ENCODE data around the gene UST.

UST gene

GRCh38 chr6:148987982-148988381, 241.2 kb downstream of the UST start:
- no peak overlapping the region for H3K23ac ChIP-seq (ENCODE audit: low read length in 2 of 2)
- 91% methylated on average over 3 of the region's 3 CpGs for WGBS
- H2BK5ac ChIP-seq (ENCODE audit: low read depth, low read length, poor library complexity, severe bottlenecking): no peak overlapping the region
- no peak overlapping the region for H3K4me3 ChIP-seq (ENCODE audit: insufficient read depth in 1 of 2, low read depth in 1 of 2, low read length in 2 of 2)
- peaks cover 0 to 5% of the 10 kb centered on the region in 2 experiments for H3K36me3 ChIP-seq (ENCODE audit: control insufficient read depth in 1 of 2, insufficient read depth in 2 of 2, low read depth in 1 of 2, low read length in 2 of 2)
- no peak overlapping the region for H3K9ac ChIP-seq (ENCODE audit: low read length)
- no peak overlapping the region for H3K14ac ChIP-seq (ENCODE audit: low read length in 2 of 2)
- H2BK12ac ChIP-seq (ENCODE audit: low read length in 2 of 2): no peak overlapping the region
- H4K8ac ChIP-seq (ENCODE audit: low read length): no peak overlapping the region
- H2BK120ac ChIP-seq (ENCODE audit: low read depth, low read length): no peak overlapping the region
- H3K27me3 ChIP-seq (ENCODE audit: control insufficient read depth in 1 of 2, insufficient read depth in 1 of 2, low read length in 2 of 2): no peaks in the 10 kb centered on the region
- H2AK5ac ChIP-seq (ENCODE audit: low read length, severe bottlenecking): no peak overlapping the region
- no peak overlapping the region for H4K91ac ChIP-seq (ENCODE audit: low read length)
- no peak overlapping the region for H3K4ac ChIP-seq (ENCODE audit: low read depth in 1 of 2, low read length in 2 of 2)
- H3K79me1 ChIP-seq (replicated peaks; ENCODE audit: low read length, poor library complexity, severe bottlenecking): no peaks in the 10 kb centered on the region
- no peaks in the 10 kb centered on the region for H3K9me3 ChIP-seq (ENCODE audit: control insufficient read depth, low read length)
- H2AFZ ChIP-seq (ENCODE audit: low read depth, low read length): no peak overlapping the region
- H2BK15ac ChIP-seq (ENCODE audit: low read depth, poor library complexity, severe bottlenecking): peak overlapping the region; percentile 57
- no peaks in the 10 kb centered on the region for H3K4me1 ChIP-seq (ENCODE audit: control insufficient read depth, insufficient read depth, low read depth, low read length)
- no peak overlapping the region for H3K4me2 ChIP-seq (ENCODE audit: low read length, poor library complexity, severe bottlenecking)
- H3K27ac ChIP-seq (ENCODE audit: low read length, poor library complexity, severe bottlenecking): no peak overlapping the region
- no peak overlapping the region for H3K18ac ChIP-seq (ENCODE audit: low read depth in 1 of 2, low read length in 2 of 2)
- DNase-seq: no peak

GRCh38 chr6:148989585-148989984, 242.8 kb downstream of the UST start:
- no CpG with 5 or more reads among the region's 1 CpG for WGBS
- Histone ChIP-seq H2BK120ac (ENCODE audit: low read depth, low read length) (no peak overlapping the region), H3K36me3 (ENCODE audit: control insufficient read depth in 1 of 2, insufficient read depth in 2 of 2, low read depth in 1 of 2, low read length in 2 of 2) (peaks cover 0 to 5% of the 10 kb centered on the region in 2 experiments), H3K27me3 (ENCODE audit: control insufficient read depth in 1 of 2, insufficient read depth in 1 of 2, low read length in 2 of 2) (no peaks in the 10 kb centered on the region), H4K8ac (ENCODE audit: low read length) (no peak overlapping the region), H3K4me1 (ENCODE audit: control insufficient read depth, insufficient read depth, low read depth, low read length) (no peaks in the 10 kb centered on the region), H3K18ac (ENCODE audit: low read depth in 1 of 2, low read length in 2 of 2) (no peak overlapping the region), H3K23ac (ENCODE audit: low read length in 2 of 2) (no peak overlapping the region), H3K79me1 (replicated peaks; ENCODE audit: low read length, poor library complexity, severe bottlenecking) (no peaks in the 10 kb centered on the region), H2AFZ (ENCODE audit: low read depth, low read length) (no peak overlapping the region), H2BK15ac (ENCODE audit: low read depth, poor library complexity, severe bottlenecking) (no peak overlapping the region), H2BK5ac (ENCODE audit: low read depth, low read length, poor library complexity, severe bottlenecking) (no peak overlapping the region), H2BK12ac (ENCODE audit: low read length in 2 of 2) (no peak overlapping the region), H3K9ac (ENCODE audit: low read length) (no peak overlapping the region), H2AK5ac (ENCODE audit: low read length, severe bottlenecking) (no peak overlapping the region), H3K27ac (ENCODE audit: low read length, poor library complexity, severe bottlenecking) (no peak overlapping the region), H4K91ac (ENCODE audit: low read length) (no peak overlapping the region), H3K9me3 (ENCODE audit: control insufficient read depth, low read length) (no peaks in the 10 kb centered on the region), H3K4me3 (ENCODE audit: insufficient read depth in 1 of 2, low read depth in 1 of 2, low read length in 2 of 2) (no peak overlapping the region), H3K14ac (ENCODE audit: low read length in 2 of 2) (no peak overlapping the region), H3K4me2 (ENCODE audit: low read length, poor library complexity, severe bottlenecking) (no peak overlapping the region), H3K4ac (ENCODE audit: low read depth in 1 of 2, low read length in 2 of 2) (no peak overlapping the region)
- DNase-seq: no peak

- Histone ChIP-seq H3K4ac (ENCODE audit: low read depth in 1 of 2, low read length in 2 of 2) (no peak overlapping the region), H3K4me2 (ENCODE audit: low read length, poor library complexity, severe bottlenecking) (no peak overlapping the region), H3K27me3 (ENCODE audit: control insufficient read depth in 1 of 2, insufficient read depth in 1 of 2, low read length in 2 of 2) (no peaks in the 10 kb centered on the region), H2AK5ac (ENCODE audit: low read length, severe bottlenecking) (no peak overlapping the region), H3K9ac (ENCODE audit: low read length) (peak overlapping the region; percentile 39), H3K23ac (ENCODE audit: low read length in 2 of 2) (no peak overlapping the region), H4K91ac (ENCODE audit: low read length) (no peak overlapping the region), H3K4me1 (ENCODE audit: control insufficient read depth, insufficient read depth, low read depth, low read length) (no peaks in the 10 kb centered on the region), H3K27ac (ENCODE audit: low read length, poor library complexity, severe bottlenecking) (no peak overlapping the region), H4K8ac (ENCODE audit: low read length) (no peak overlapping the region), H2BK120ac (ENCODE audit: low read depth, low read length) (no peak overlapping the region), H2BK12ac (ENCODE audit: low read length in 2 of 2) (no peak overlapping the region), H3K79me1 (replicated peaks; ENCODE audit: low read length, poor library complexity, severe bottlenecking) (no peaks in the 10 kb centered on the region), H2BK15ac (ENCODE audit: low read depth, poor library complexity, severe bottlenecking) (no peak overlapping the region), H3K18ac (ENCODE audit: low read depth in 1 of 2, low read length in 2 of 2) (no peak overlapping the region), H3K9me3 (ENCODE audit: control insufficient read depth, low read length) (no peaks in the 10 kb centered on the region), H2BK5ac (ENCODE audit: low read depth, low read length, poor library complexity, severe bottlenecking) (no peak overlapping the region), H3K4me3 (ENCODE audit: insufficient read depth in 1 of 2, low read depth in 1 of 2, low read length in 2 of 2) (no peak overlapping the region), H2AFZ (ENCODE audit: low read depth, low read length) (no peak overlapping the region), H3K36me3 (ENCODE audit: control insufficient read depth in 1 of 2, insufficient read depth in 2 of 2, low read depth in 1 of 2, low read length in 2 of 2) (peaks cover 0 to 5% of the 10 kb centered on the region in 2 experiments), H3K14ac (ENCODE audit: low read length in 2 of 2) (no peak overlapping the region)
- 42% methylated on average over 4 of the region's 6 CpGs for WGBS
- no peak for DNase-seq
These were observed 243.6 kb downstream of the UST start for GRCh38 chr6:148990403-148990802.

GRCh38 chr6:148996815-148997214, 250.0 kb downstream of the UST start:
- Histone ChIP-seq H2BK12ac (ENCODE audit: low read length in 2 of 2) (no peak overlapping the region), H3K4me3 (ENCODE audit: insufficient read depth in 1 of 2, low read depth in 1 of 2, low read length in 2 of 2) (no peak overlapping the region), H2BK5ac (ENCODE audit: low read depth, low read length, poor library complexity, severe bottlenecking) (no peak overlapping the region), H2BK120ac (ENCODE audit: low read depth, low read length) (no peak overlapping the region), H4K91ac (ENCODE audit: low read length) (no peak overlapping the region), H3K4me1 (ENCODE audit: control insufficient read depth, insufficient read depth, low read depth, low read length) (peaks cover 4% of the 10 kb centered on the region), H3K36me3 (ENCODE audit: control insufficient read depth in 1 of 2, insufficient read depth in 2 of 2, low read depth in 1 of 2, low read length in 2 of 2) (peaks cover 0 to 3% of the 10 kb centered on the region in 2 experiments), H3K27ac (ENCODE audit: low read length, poor library complexity, severe bottlenecking) (no peak overlapping the region), H2AK5ac (ENCODE audit: low read length, severe bottlenecking) (no peak overlapping the region), H3K9me3 (ENCODE audit: control insufficient read depth, low read length) (peaks cover 9% of the 10 kb centered on the region), H3K4ac (ENCODE audit: low read depth in 1 of 2, low read length in 2 of 2) (no peak overlapping the region), H3K4me2 (ENCODE audit: low read length, poor library complexity, severe bottlenecking) (no peak overlapping the region), H2AFZ (ENCODE audit: low read depth, low read length) (no peak overlapping the region), H3K14ac (ENCODE audit: low read length in 2 of 2) (no peak overlapping the region), H3K79me1 (replicated peaks; ENCODE audit: low read length, poor library complexity, severe bottlenecking) (no peaks in the 10 kb centered on the region), H3K18ac (ENCODE audit: low read depth in 1 of 2, low read length in 2 of 2) (no peak overlapping the region), H3K9ac (ENCODE audit: low read length) (no peak overlapping the region), H2BK15ac (ENCODE audit: low read depth, poor library complexity, severe bottlenecking) (no peak overlapping the region), H4K8ac (ENCODE audit: low read length) (no peak overlapping the region), H3K27me3 (ENCODE audit: control insufficient read depth in 1 of 2, insufficient read depth in 1 of 2, low read length in 2 of 2) (no peaks in the 10 kb centered on the region), H3K23ac (ENCODE audit: low read length in 2 of 2) (no peak overlapping the region)
- DNase-seq: no peak
- no CpG with 5 or more reads among the region's 1 CpG for WGBS

Measured in mesenchymal stem cell (in vitro differentiated cells and primary cell).